Left ventricle myocardium inferior (tissue), 1 donor: ENCODE results near the gene IMPDH2. TPM values are rescaled to one million over a fixed set of nuclear protein-coding genes. Genes with fewer than 3 reads are reported as not detected.

ENCODE experiments used
- DNase-seq: peaks from one replicate; pipeline ENCODE4 v3.0.0-alpha.2; 2020
- H3K27ac ChIP-seq: fragments of 200-600 bp; replicated peaks from 2 replicates; pipeline ENCODE4 v1.8.0; 2021
- H3K27me3 ChIP-seq: fragments of 200-600 bp; 2 replicates; pipeline ENCODE4 v1.8.0; 2021; ENCODE audit warnings: low read depth
- H3K36me3 ChIP-seq: fragments of 200-600 bp; 2 replicates; pipeline ENCODE4 v1.8.0; 2021
- H3K4me1 ChIP-seq: fragments of 200-600 bp; 2 replicates; pipeline ENCODE4 v1.8.0; 2021
- H3K4me3 ChIP-seq: fragments of 200-600 bp; 2 replicates; pipeline ENCODE4 v1.8.0; 2021; ENCODE audit warnings: mild to moderate bottlenecking, moderate library complexity
- H3K9me3 ChIP-seq: fragments of 200-600 bp; replicated peaks from 2 replicates; pipeline ENCODE4 v1.8.0; 2021
- intact Hi-C: fragments of 100-400 bp; cut with micrococcal nuclease; formaldehyde crosslinking; loops from one replicate; pipeline ENCODE4 v1.11.0; 2022
- total RNA-seq: library from RNA; stranded (reverse); fragmentation: NEBNext Ultra II Directional; extraction: Animal tissue kit (Norgen Biotek cat#: 25700); gene quantifications from one replicate; pipeline ENCODE4 v1.2.1, GENCODE V29; 2021
- TF ChIP-seq, protein P1 (sequence below): fragments of 200-600 bp; IDR thresholded peaks from 2 replicates; pipeline ENCODE4 v1.8.0; 2021; ENCODE audit warnings: antibody characterized with exemption, mild to moderate bottlenecking, borderline replicate concordance
- donor health status: DM: no; HTN: yes; CAD: no; lungs with severe emphysema.

IMPDH2 gene
- total RNA-seq, 1 donor from 2014 or later = 46.9 TPM

DNA sequence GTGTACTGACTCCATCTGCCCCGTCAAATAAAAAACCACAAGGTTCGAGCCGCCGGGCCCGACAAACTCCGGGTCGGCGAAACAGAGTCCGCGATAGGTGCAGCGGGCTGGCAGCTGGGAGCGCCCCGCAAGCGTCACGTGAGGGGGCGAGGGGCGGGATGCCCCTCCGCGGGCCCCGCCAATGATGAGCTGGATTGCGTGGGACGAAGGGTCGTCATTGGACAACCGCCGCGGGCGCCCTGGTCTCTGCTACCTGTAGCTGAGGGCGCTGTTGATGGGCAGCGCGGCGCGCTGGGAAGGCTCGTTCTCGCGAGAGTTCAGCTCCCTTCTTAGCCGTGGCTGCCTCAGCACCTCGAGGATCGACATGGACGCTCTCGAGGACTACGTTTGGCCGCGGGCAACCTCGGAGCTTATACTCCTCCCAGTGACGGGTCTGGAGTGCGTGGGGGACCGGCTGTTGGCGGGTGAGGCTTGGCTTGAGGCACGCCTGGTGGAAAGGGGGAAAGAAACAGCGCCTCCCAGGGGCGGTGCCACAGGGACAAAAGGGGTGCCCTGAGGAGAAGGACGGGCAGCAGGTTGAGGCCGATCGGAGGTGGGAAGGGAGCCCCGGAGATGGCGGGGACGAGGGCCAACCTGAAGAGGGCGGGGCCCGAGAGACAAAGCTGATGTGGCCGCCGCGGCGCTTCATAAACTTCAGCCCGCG is 22.0 kb downstream of the IMPDH2 start, which contains the start of gene WDR6:
Gene WDR6, plus strand, starts transcription at position 324 of the 703 bp plus-strand sequence. Its CDS starts 41 bp downstream, at position 365.
- H3K9me3 ChIP-seq = no peaks in the 10 kb centered on the region
- TF ChIP-seq, protein P1, sequence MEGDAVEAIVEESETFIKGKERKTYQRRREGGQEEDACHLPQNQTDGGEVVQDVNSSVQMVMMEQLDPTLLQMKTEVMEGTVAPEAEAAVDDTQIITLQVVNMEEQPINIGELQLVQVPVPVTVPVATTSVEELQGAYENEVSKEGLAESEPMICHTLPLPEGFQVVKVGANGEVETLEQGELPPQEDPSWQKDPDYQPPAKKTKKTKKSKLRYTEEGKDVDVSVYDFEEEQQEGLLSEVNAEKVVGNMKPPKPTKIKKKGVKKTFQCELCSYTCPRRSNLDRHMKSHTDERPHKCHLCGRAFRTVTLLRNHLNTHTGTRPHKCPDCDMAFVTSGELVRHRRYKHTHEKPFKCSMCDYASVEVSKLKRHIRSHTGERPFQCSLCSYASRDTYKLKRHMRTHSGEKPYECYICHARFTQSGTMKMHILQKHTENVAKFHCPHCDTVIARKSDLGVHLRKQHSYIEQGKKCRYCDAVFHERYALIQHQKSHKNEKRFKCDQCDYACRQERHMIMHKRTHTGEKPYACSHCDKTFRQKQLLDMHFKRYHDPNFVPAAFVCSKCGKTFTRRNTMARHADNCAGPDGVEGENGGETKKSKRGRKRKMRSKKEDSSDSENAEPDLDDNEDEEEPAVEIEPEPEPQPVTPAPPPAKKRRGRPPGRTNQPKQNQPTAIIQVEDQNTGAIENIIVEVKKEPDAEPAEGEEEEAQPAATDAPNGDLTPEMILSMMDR = peak; percentile 55
- intact Hi-C loops = no loop called here

DNA sequence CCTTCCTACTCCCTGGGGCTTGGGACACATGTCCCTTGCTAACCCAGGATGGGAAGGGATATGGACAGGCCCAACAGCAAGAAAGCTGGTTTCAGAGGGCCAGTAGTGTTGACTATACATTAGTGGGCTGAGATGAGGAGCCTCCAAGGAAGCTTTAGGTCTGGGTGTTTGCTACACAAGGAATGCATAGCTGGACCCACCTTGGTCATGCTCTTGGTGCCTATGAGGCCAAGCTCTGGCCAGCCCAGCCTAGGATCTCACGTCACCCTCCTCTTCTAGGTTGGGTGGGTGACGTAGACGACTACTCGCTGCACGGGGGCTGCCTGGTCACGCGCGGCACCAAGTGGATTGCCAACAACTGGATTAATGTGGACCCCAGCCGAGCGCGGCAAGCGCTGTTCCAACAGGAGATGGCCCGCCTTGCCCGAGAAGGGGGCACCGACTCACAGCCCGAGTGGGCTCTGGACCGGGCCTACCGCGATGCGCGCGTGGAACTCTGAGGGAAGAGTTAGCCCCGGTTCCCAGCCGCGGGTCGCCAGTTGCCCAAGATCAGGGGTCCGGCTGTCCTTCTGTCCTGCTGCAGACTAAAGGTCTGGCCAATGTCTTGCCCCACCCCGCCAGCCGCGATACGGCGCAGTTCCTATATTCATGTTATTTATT is 22.7 kb downstream of the IMPDH2 start:
- Histone ChIP-seq H3K36me3 (peaks cover 2% of the 10 kb centered on the region), H3K27me3 (no peaks in the 10 kb centered on the region), H3K9me3 (no peaks in the 10 kb centered on the region), H3K4me1 (peaks cover 32% of the 10 kb centered on the region), H3K4me3 (peak overlapping the region; percentile 91), H3K27ac (peak overlapping the region; percentile 98)
- DNase-seq = peak; percentile 50
- TF ChIP-seq, protein P1 = no peak
- intact Hi-C loops = no loop called here

More for the DNA sequence above, 22.0 kb downstream of the IMPDH2 start, which contains the start of gene WDR6:
- Histone ChIP-seq H3K4me1 (peaks cover 38% of the 10 kb centered on the region), H3K27ac (peak within 1 kb of the TSS; percentile 98), H3K36me3 (peaks cover 9% of the 10 kb centered on the region), H3K27me3 (no peaks in the 10 kb centered on the region), H3K4me3 (peak within 1 kb of the TSS; percentile 91)
- DNase-seq = peak; percentile 97

DNA sequence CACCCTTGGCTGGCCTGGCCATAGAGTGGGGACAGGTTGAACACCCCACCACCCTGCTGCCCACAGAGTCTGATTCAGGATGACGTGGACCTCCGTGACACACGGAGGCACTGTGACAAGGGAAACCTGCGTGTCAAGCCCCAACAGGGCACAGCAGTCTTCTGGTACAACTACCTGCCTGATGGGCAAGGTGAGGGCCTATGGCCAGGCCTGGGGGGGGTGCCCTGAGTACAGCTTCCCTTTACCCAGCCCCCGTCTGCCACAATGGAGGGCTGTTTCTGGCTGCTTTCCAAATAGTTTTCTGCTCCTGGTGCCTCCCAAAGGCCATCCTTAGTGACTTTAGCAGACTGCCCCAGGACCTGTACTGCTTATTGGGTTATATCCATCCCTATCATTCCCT is 23.2 kb downstream of the IMPDH2 start:
- intact Hi-C loops = no loop called here
- peaks cover 29% of the 10 kb centered on the region for H3K4me1 ChIP-seq
- H3K27ac ChIP-seq = peak overlapping the region; percentile 98
- no peak for DNase-seq
- H3K36me3 ChIP-seq = no peaks in the 10 kb centered on the region
- peak overlapping the region; percentile 91 for H3K4me3 ChIP-seq
- no peaks in the 10 kb centered on the region for H3K27me3 ChIP-seq
- no peaks in the 10 kb centered on the region for H3K9me3 ChIP-seq
- TF ChIP-seq, protein P1 = no peak

DNA sequence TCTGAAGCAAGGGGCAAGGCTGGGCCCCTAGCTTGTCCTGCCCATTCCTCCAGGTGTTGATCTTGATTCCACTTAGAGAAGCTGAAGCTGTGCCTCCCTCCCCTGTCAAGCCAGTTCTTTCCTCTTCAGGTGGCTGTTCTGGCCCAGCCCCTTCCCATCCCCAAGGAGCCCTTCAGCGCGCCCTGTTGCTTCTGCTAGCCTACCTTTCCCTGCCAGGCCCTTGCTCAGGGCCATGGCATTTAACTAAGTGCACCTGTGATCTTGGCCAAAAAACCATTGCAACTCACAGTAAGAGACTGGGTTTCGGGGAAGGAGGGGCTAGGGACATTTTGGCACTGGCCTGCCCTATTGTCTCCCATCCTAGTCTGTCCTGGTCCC is 23.9 kb downstream of the IMPDH2 start:
- no peaks in the 10 kb centered on the region for H3K9me3 ChIP-seq
- H3K36me3 ChIP-seq = no peaks in the 10 kb centered on the region
- no peaks in the 10 kb centered on the region for H3K27me3 ChIP-seq
- TF ChIP-seq, protein P1 = no peak
- no peak for DNase-seq
- H3K27ac ChIP-seq = no peak overlapping the region
- H3K4me3 ChIP-seq = no peak overlapping the region
- intact Hi-C loops = no loop called here
- H3K4me1 ChIP-seq = peaks cover 28% of the 10 kb centered on the region

DNA sequence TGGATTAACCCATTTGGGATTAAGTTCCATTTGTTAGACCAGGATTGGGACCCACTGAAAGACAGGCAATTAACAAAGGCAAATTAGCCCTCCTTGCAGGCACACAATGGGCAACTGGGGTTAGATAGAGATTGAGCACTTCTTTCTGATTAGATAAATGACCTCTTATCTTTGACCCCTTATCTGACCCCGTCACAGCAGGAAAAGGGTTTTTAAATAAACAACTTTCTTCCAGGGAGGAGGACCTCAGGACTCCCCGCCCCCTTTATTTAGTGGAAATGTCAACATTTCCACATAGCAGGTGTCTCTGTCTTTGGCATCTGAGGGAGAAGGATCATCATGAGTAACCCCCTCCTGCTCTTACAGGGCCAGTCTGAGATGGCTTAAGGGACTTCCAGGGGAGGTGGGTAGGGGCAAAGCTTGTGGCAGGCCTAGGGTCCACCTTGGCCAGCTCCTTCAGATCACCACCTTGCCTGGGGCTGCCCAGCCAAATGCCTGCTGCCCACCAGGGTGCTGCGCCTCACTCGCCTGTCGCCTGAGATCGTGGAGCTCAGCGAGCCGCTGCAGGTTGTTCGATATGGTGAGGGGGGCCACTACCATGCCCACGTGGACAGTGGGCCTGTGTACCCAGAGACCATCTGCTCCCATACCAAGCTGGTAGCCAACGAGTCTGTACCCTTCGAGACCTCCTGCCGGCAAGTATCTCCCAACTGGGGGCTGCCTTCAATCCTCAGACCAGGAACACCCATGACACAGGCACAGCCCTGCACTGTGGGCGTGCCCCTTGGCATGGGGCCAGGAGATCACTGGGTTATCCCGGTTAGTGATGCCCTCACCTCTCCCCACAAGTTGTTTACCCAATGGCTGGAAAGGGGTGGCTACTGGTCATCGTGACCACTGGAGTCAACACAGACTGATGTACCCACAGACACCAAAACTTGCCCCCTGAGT is 24.6 kb downstream of the IMPDH2 start:
- no peak for DNase-seq
- Histone ChIP-seq H3K9me3 (no peaks in the 10 kb centered on the region), H3K36me3 (no peaks in the 10 kb centered on the region), H3K27ac (no peak overlapping the region), H3K4me1 (peaks cover 28% of the 10 kb centered on the region), H3K4me3 (no peak overlapping the region), H3K27me3 (no peaks in the 10 kb centered on the region)
- intact Hi-C loops = no loop called here
- TF ChIP-seq, protein P1 = no peak
